MV-4-11 (cell line): ENCODE data around the gene EEF2KMT.
"Not testable (repeated sequence)": the region's sequence is repeated elsewhere in the genome, so short reads cannot be mapped to it uniquely, and the experiment has no call there.

Source experiments
- DNase-seq: peaks from one replicate; lab custom pipeline; 2025; lab: John Stamatoyannopoulos, UW

EEF2KMT gene

GRCh38 chr16:5095145-5095830 lies 2.3 kb downstream of the EEF2KMT start:
- not testable (repeated sequence) for DNase-seq

- DNase-seq: not testable (repeated sequence)
Observed at GRCh38 chr16:5093746-5094145, 3.8 kb downstream of the EEF2KMT start.

- not testable (repeated sequence) for DNase-seq
Observed at GRCh38 chr16:5093081-5093480, 4.5 kb downstream of the EEF2KMT start.

- not testable (repeated sequence) for DNase-seq
Observed at GRCh38 chr16:5090592-5090991, 7.0 kb downstream of the EEF2KMT start.

- DNase-seq: not testable (repeated sequence)
Observed at GRCh38 chr16:5089911-5090555, 7.6 kb downstream of the EEF2KMT start.

GRCh38 chr16:5088936-5089335 lies 8.7 kb downstream of the EEF2KMT start:
- DNase-seq: not testable (repeated sequence)

- DNase-seq: not testable (repeated sequence)
Observed at GRCh38 chr16:5088086-5088790, 9.4 kb downstream of the EEF2KMT start.

- not testable (repeated sequence) for DNase-seq
Observed at GRCh38 chr16:5085716-5086115, 11.9 kb downstream of the EEF2KMT start.

- DNase-seq: peak; percentile 44
Observed at GRCh38 chr16:5084802-5085201, 12.8 kb downstream of the EEF2KMT start.

- not testable (repeated sequence) for DNase-seq
Observed at GRCh38 chr16:5084099-5084731, 13.4 kb downstream of the EEF2KMT start.

GRCh38 chr16:5083646-5084045 lies 13.9 kb downstream of the EEF2KMT start:
- DNase-seq: not testable (repeated sequence)

- not testable (repeated sequence) for DNase-seq
Observed at GRCh38 chr16:5080996-5081395, 16.6 kb downstream of the EEF2KMT start.

GRCh38 chr16:5080461-5080860 lies 17.1 kb downstream of the EEF2KMT start:
- DNase-seq: not testable (repeated sequence)

GRCh38 chr16:5078626-5079025 lies 19.0 kb downstream of the EEF2KMT start:
- no peak for DNase-seq

GRCh38 chr16:5077304-5077703 lies 20.3 kb downstream of the EEF2KMT start:
- DNase-seq: no peak

GRCh38 chr16:5075637-5076036 lies 22.0 kb downstream of the EEF2KMT start:
- no peak for DNase-seq

GRCh38 chr16:5073771-5074170 lies 23.8 kb downstream of the EEF2KMT start:
- not testable (repeated sequence) for DNase-seq

GRCh38 chr16:5073279-5073629 lies 24.3 kb downstream of the EEF2KMT start:
- no peak for DNase-seq

GRCh38 chr16:5072334-5073278 lies 25.0 kb downstream of the EEF2KMT start:
- DNase-seq: no peak

GRCh38 chr16:5071681-5072333 lies 25.8 kb downstream of the EEF2KMT start, which contains the start of gene ALG1:
Gene ALG1, plus strand, starts transcription at chr16:5071843. Its CDS starts 7 bp downstream, at chr16:5071850.
- peak; percentile 79 for DNase-seq

GRCh38 chr16:5071341-5071680 lies 26.3 kb downstream of the EEF2KMT start:
- no peak for DNase-seq
